Stimulated activated CD4-positive, alpha-beta T cell treated with anti-CD3 and anti-CD28 coated beads, Interleukin-4, amount 100 ng/mL, for 24 hours (primary cell): ENCODE measurements around the gene NIPBL.
"Not testable (repeated sequence)": the region's sequence is repeated elsewhere in the genome, so short reads cannot be mapped to it uniquely, and the experiment has no call there.

Experiments
- DNase-seq: peaks from one replicate; pipeline ENCODE4 v3.0.0-alpha.2; 2020

Gene NIPBL

GRCh38 chr5:36949593-36949992, 73.0 kb downstream of the NIPBL start:
- no peak for DNase-seq

GRCh38 chr5:36950586-36951457, 74.3 kb downstream of the NIPBL start:
- no peak for DNase-seq

DNA sequence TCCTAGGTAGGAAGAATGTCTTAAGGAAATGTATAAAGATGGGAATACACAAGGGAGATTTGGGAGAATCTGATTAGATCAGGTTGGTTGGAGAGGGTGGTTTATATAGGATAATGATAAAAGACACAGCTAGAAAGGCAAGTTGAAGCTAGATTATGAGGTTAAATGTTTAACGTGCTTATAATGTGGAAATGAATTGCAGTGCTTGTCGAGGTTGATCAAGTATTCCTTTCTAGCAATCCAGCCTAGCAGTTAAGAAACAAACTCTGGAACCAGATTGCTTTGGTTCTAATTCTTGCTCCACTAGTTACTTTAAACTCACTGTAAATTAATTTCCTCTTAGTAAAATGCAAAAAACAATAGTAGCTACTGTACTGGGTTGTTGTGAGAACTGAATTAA, 76.5 kb downstream of the NIPBL start:
- DNase-seq = no peak

GRCh38 chr5:36957953-36958537, 81.5 kb downstream of the NIPBL start:
- DNase-seq = no peak

DNA sequence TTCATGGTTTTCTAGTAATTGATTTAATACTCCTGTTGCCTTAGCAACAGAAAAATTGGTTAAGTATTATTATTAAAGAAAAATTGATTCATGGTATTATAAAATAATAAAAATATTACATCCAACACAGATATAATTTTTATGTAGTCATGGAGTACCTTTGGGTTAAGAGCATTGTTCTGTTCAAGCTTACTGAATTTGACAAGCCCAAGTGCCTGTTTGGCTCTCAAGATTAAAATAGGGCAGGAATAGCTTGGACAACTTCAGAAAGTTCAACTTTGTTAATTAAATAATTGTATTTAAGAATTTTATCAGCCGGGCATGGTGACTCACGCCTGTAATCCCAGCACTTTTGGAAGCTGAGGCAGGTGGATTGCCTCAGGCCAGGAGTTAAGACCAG, 82.0 kb downstream of the NIPBL start:
- DNase-seq = no peak

- no peak for DNase-seq
These were observed 88.6 kb downstream of the NIPBL start for GRCh38 chr5:36965179-36965578.

- no peak for DNase-seq
These were observed 93.3 kb downstream of the NIPBL start for GRCh38 chr5:36969700-36970395.

DNA sequence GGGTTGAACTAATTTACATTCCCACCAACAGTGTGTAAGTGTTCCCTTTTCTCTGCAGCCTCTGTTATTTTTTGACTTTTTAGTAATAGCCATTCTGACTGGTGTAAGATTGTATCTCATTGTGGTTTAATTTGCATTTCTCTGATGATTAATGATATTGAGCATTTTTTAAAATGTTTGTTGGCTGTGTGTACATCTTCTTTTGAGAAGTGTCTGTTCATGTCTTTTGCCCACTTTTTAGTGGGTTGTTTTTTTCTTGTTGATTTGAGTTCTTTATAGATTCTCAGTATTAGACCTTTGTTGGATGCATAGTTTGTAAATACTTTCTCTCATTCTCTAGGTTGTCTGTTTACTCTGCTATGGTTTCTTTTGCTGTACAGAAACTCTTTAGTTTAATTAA, 101.6 kb downstream of the NIPBL start:
- DNase-seq = no peak

DNA sequence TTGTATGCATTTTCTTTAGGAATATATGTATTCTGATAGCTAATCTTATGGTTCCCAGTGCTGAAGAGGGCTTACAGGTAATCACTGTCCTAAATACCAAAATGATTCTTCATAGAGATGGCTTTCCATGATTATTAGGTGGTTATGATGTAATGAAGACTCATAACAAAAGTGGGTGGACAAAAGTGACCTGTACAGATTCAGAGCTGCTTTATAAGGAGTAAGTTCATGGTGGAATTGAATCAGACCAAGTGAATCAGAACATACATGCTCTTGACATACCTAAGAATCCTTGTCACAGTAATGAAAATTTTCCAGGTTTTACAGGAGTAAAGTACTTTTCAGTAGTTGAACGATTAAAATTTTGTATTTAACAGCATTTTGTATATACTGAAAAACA, 105.6 kb downstream of the NIPBL start:
- DNase-seq = no peak

DNA sequence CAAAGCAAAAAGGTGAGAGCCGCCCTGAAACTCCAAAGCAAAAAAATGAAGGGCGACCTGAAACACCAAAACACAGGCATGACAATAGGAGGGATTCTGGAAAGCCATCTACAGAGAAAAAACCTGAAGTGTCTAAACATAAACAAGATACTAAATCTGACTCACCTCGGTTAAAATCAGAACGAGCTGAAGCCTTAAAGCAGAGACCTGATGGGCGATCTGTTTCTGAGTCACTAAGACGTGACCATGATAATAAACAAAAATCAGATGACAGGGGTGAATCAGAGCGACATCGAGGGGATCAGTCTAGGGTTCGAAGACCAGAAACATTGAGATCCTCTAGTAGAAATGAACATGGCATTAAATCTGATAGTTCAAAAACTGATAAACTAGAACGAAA, 108.8 kb downstream of the NIPBL start:
- DNase-seq = no peak

DNA sequence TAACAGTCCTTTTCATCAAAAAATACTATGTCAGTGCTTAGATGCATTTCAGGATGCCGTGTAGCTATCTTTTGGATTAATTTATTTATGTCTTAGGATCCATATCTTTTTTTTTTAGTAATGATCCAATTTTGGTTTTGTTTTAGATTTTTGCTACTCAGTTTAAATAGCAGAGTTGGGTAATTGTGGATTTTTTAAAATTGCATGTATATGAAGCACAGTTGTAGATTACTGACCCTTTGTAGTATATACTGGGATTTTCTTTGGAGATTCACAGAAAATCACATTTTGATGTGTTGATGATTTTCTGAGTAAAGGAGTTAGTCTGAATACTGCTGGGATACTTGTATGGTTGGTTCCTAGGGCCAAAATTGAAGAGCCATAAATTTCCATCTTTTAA, 111.8 kb downstream of the NIPBL start:
- DNase-seq = no peak

DNA sequence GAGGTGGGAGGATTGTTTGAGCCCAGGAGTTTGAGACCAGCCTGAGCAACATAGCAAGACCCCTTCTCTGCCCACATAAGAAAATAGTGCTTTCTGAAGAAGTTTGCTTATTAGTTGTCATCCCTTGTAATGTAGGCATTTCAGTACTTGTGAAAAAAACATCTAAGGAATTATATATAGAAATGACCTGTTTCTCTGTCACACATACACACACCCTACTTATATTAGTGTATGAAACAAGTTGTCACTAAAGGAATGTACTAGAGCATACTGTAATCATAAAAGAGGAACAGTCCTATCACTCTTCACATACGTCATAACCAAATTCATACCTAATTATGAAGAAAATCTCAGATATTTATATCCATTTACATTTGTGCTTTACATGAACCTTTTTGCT, 122.0 kb downstream of the NIPBL start:
- DNase-seq = no peak

GRCh38 chr5:37002176-37002751, 125.7 kb downstream of the NIPBL start:
- DNase-seq = no peak

GRCh38 chr5:37005252-37005651, 128.7 kb downstream of the NIPBL start:
- DNase-seq = no peak

- DNase-seq = no peak
These were observed 129.5 kb downstream of the NIPBL start for GRCh38 chr5:37005946-37006540.

GRCh38 chr5:37013181-37013580, 136.6 kb downstream of the NIPBL start:
- not testable (repeated sequence) for DNase-seq

DNA sequence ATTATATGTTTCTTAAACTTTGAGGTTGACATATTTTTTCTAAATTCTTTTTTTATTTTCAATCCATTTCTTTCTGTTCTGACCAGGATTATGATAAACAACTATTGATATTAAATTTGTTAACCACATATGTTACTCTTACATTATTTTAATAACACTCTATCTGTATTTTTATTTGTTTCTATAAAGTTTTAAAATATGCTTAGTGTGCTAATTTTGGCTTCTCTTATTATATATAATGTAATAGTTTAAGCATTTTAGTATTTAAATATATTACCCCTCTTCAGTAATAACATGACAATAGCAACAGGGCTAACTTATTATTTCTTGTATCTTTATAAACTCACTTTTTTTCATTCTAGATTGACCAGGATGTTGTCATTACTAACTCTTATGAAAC, 137.8 kb downstream of the NIPBL start:
- DNase-seq = no peak

GRCh38 chr5:37015795-37016666, 139.5 kb downstream of the NIPBL start:
- DNase-seq = no peak

GRCh38 chr5:37028910-37029309, 152.3 kb downstream of the NIPBL start:
- DNase-seq = no peak

DNA sequence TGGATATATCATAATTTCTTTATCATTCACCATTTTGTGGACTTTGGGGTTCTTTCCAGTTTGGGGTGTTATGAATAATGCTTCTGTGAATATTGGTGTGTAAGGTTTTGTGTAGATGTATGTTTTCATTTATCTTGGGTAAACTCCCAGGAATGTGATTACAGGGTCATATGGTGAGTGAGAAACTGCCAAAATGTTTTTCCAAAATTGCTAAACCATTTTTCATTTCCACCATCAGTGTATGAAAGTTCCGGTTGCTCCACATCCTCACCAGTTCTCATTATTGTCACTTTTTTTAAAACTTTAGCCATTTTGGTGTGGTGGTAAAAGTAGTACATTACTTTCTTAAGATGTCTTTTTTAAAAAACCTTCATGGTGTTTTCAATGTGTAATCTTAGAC, 152.9 kb downstream of the NIPBL start:
- DNase-seq = no peak

- no peak for DNase-seq
These were observed 158.4 kb downstream of the NIPBL start for GRCh38 chr5:37034955-37035354.

DNA sequence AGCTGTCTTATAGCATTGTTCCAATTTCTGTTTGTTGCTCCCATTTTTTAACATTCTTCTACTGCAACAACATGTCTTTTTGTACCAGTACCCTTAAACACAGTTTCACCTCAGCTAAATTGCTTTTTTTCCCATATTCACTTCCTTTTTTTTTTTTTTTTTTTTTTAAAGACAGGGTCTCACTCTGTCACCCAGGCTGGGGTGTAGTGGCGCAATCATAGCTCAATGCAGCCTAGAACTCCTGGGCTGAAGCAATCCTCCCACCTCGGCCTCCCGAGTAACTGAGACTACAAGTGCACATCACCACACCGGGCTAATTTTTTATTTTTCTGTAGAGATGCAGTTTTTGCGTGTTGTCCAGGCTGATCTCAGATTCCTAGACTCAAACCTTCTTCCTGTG, 161.3 kb downstream of the NIPBL start:
- no peak for DNase-seq
